HepG2 (cell line): ENCODE measurements around the gene DNLZ. TPM values are rescaled to one million over a fixed set of nuclear protein-coding genes. Genes with fewer than 3 reads are reported as not detected.
A peak's percentile ranks its signal among the peaks of the same experiment; 100 is the strongest.

ENCODE experiments used
- ARID2 ChIP-seq: sonication (generic); formaldehyde crosslinking; IDR thresholded peaks from 2 replicates; pipeline ENCODE4 v1.8.1; 2022; ENCODE audit warnings: mild to moderate bottlenecking, missing genetic modification reagents, borderline replicate concordance
- POGZ ChIP-seq: sonication (generic); formaldehyde crosslinking; IDR thresholded peaks from 2 replicates; pipeline ENCODE4 v1.4.0; 2020; ENCODE audit warnings: mild to moderate bottlenecking, missing genetic modification reagents
- PRPF4 ChIP-seq: fragments of 200-400 bp; formaldehyde crosslinking; IDR thresholded peaks from 2 replicates; pipeline ENCODE4 v1.6.1; 2016; ENCODE audit warnings: low read length, low read depth; ENCODE audit not compliant: poor library complexity, severe bottlenecking
- RXRB ChIP-seq: IDR thresholded peaks from 2 replicates; pipeline ENCODE4 v1.6.1; 2016; ENCODE audit warnings: borderline replicate concordance, missing genetic modification reagents, missing compliant biosample characterization
- SRSF4 ChIP-seq: fragments of 200-400 bp; formaldehyde crosslinking; IDR thresholded peaks from one replicate; pipeline ENCODE4 v1.6.1; 2018; ENCODE audit warnings: mild to moderate bottlenecking, low read depth, low read length, moderate library complexity; ENCODE audit not compliant: poor library complexity, severe bottlenecking
- SRY ChIP-seq: sonication (generic); formaldehyde crosslinking; IDR thresholded peaks from 2 replicates; pipeline ENCODE4 v1.8.0; 2022; ENCODE audit warnings: mild to moderate bottlenecking, missing genetic modification reagents
- SUZ12 ChIP-seq: fragments of 150-350 bp; IDR thresholded peaks from 2 replicates; pipeline ENCODE4 v1.6.1; 2014; ENCODE audit warnings: low read depth, low read length
- polyA plus RNA-seq, 8 experiments: library from polyadenylated mRNA; depleted of rRNA in 3 of 8; stranded (reverse) in 7 of 8; unstranded in 1 of 8; fragments of >200 nt; fragmentation: Illumina TruSeq in 4 of 8; extraction: Trizol in 4 of 8; gene quantifications; 2 replicates each; pipeline versions ENCODE4 v1.2.1 to v1.2.3, GENCODE V29; 2011 to 2016; ENCODE audit warnings: low read depth in 4 of 8, missing spikeins in 1 of 8, mixed read lengths in 1 of 8; ENCODE audit not compliant: insufficient read depth in 1 of 8
- total RNA-seq, 5 experiments: library from RNA; depleted of rRNA; stranded (reverse); fragments of >200 nt; fragmentation: Illumina TruSeq; extraction: Trizol; gene quantifications; 2 replicates each; pipeline ENCODE4 v1.2.3, GENCODE V29; 2016; ENCODE audit warnings: low read depth in 1 of 5
- TF ChIP-seq, protein P1 (sequence below): sonication (generic); formaldehyde crosslinking; IDR thresholded peaks from 2 replicates; pipeline ENCODE4 v1.4.0; 2020; ENCODE audit warnings: missing genetic modification reagents
- TF ChIP-seq, protein P2 (sequence below): sonication (generic); formaldehyde crosslinking; IDR thresholded peaks from 2 replicates; pipeline ENCODE4 v1.4.0; 2020; ENCODE audit warnings: missing genetic modification reagents, borderline replicate concordance
- TF ChIP-seq, protein P3 (sequence below): sonication (generic); formaldehyde crosslinking; IDR thresholded peaks from 2 replicates; pipeline ENCODE4 v1.4.0; 2020; ENCODE audit warnings: mild to moderate bottlenecking, missing genetic modification reagents
- TF ChIP-seq, protein P4 (sequence below): sonication (generic); formaldehyde crosslinking; IDR thresholded peaks from 2 replicates; pipeline ENCODE4 v1.8.1; 2023; ENCODE audit warnings: mild to moderate bottlenecking, inconsistent platforms, moderate library complexity, missing genetic modification reagents, borderline replicate concordance
- TF ChIP-seq, protein P5 (sequence below): sonication (generic); formaldehyde crosslinking; conservative IDR thresholded peaks from 2 replicates; pipeline ENCODE4 v1.4.0; 2020; ENCODE audit warnings: missing genetic modification reagents
- TF ChIP-seq, protein P6 (sequence below): sonication (generic); formaldehyde crosslinking; IDR thresholded peaks from 2 replicates; pipeline ENCODE4 v1.5.0; 2020; ENCODE audit warnings: missing genetic modification reagents, mild to moderate bottlenecking, borderline replicate concordance

DNLZ gene
- total and polyA plus RNA-seq, 2 of the 13 experiments (the other 11 are each of a cell fraction or from before 2014, with no cell fraction given): 3.4 to 8.0 TPM

DNA sequence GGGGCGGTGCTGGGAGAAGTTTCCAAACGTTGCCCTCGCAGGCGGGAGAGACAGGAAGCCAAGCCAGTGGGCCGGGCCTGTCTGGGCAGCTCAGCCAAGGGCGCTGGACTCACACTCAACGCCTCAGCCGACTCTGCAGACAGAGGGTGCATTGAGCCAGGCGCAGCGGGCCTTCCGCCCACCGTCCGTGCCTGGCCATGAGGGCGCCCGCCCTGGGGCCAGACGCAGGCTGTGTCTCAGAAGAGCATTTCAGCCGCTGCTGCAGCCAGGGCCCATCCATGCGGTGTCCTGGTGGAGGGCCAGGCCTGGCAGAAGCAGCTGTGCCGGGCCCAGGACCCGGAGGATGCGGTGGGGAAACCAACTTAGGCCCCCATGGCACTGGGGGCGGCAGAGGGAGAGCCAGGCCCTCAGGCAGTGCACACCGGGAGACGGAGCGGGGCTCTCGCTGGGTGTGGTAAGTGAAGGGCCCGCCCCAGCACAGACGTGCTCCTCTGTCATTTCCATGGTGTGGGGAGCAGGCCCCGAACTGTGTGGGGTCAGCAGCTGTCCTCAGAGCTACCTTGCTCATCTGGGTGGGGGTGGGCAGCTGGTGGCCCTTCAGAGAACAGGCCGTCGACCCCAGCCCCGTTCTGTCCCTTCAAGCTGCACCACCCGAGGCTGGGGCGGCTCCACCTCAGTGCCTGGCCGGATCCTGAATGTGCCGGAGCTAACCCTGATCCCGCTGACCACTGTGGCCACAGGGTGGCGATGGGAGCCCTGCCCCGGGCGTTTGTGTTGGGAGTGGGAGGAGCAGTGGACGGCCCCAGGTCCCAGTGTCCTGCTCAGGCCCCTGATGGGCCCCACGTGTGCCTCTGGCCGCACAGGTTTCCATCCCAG, 18.0 kb downstream of the DNLZ start (continued):
- TF ChIP-seq, protein P1, sequence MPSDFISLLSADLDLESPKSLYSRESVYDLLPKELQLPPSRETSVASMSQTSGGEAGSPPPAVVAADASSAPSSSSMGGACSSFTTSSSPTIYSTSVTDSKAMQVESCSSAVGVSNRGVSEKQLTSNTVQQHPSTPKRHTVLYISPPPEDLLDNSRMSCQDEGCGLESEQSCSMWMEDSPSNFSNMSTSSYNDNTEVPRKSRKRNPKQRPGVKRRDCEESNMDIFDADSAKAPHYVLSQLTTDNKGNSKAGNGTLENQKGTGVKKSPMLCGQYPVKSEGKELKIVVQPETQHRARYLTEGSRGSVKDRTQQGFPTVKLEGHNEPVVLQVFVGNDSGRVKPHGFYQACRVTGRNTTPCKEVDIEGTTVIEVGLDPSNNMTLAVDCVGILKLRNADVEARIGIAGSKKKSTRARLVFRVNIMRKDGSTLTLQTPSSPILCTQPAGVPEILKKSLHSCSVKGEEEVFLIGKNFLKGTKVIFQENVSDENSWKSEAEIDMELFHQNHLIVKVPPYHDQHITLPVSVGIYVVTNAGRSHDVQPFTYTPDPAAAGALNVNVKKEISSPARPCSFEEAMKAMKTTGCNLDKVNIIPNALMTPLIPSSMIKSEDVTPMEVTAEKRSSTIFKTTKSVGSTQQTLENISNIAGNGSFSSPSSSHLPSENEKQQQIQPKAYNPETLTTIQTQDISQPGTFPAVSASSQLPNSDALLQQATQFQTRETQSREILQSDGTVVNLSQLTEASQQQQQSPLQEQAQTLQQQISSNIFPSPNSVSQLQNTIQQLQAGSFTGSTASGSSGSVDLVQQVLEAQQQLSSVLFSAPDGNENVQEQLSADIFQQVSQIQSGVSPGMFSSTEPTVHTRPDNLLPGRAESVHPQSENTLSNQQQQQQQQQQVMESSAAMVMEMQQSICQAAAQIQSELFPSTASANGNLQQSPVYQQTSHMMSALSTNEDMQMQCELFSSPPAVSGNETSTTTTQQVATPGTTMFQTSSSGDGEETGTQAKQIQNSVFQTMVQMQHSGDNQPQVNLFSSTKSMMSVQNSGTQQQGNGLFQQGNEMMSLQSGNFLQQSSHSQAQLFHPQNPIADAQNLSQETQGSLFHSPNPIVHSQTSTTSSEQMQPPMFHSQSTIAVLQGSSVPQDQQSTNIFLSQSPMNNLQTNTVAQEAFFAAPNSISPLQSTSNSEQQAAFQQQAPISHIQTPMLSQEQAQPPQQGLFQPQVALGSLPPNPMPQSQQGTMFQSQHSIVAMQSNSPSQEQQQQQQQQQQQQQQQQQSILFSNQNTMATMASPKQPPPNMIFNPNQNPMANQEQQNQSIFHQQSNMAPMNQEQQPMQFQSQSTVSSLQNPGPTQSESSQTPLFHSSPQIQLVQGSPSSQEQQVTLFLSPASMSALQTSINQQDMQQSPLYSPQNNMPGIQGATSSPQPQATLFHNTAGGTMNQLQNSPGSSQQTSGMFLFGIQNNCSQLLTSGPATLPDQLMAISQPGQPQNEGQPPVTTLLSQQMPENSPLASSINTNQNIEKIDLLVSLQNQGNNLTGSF (CRISPR knock-in tag): 0 out of 2 replicates have a peak, but pooled peaks have one; percentile 30
- TF ChIP-seq, protein P2, sequence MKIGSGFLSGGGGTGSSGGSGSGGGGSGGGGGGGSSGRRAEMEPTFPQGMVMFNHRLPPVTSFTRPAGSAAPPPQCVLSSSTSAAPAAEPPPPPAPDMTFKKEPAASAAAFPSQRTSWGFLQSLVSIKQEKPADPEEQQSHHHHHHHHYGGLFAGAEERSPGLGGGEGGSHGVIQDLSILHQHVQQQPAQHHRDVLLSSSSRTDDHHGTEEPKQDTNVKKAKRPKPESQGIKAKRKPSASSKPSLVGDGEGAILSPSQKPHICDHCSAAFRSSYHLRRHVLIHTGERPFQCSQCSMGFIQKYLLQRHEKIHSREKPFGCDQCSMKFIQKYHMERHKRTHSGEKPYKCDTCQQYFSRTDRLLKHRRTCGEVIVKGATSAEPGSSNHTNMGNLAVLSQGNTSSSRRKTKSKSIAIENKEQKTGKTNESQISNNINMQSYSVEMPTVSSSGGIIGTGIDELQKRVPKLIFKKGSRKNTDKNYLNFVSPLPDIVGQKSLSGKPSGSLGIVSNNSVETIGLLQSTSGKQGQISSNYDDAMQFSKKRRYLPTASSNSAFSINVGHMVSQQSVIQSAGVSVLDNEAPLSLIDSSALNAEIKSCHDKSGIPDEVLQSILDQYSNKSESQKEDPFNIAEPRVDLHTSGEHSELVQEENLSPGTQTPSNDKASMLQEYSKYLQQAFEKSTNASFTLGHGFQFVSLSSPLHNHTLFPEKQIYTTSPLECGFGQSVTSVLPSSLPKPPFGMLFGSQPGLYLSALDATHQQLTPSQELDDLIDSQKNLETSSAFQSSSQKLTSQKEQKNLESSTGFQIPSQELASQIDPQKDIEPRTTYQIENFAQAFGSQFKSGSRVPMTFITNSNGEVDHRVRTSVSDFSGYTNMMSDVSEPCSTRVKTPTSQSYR (CRISPR knock-in tag): no peak
- TF ChIP-seq, protein P3, sequence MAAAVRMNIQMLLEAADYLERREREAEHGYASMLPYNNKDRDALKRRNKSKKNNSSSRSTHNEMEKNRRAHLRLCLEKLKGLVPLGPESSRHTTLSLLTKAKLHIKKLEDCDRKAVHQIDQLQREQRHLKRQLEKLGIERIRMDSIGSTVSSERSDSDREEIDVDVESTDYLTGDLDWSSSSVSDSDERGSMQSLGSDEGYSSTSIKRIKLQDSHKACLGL (CRISPR knock-in tag): peak; percentile 85; the same call in 1 of the 2 replicates
- TF ChIP-seq POGZ (peak; percentile 37; the same call in 1 of the 2 replicates), SRY (CRISPR knock-in tag) (no peak; the same call in 1 of the 2 replicates), ARID2 (no peak), SUZ12 (no peak), PRPF4 (no peak), SRSF4 (no peak), RXRB (CRISPR knock-in tag) (peak; percentile 46)
- TF ChIP-seq, protein P4, sequence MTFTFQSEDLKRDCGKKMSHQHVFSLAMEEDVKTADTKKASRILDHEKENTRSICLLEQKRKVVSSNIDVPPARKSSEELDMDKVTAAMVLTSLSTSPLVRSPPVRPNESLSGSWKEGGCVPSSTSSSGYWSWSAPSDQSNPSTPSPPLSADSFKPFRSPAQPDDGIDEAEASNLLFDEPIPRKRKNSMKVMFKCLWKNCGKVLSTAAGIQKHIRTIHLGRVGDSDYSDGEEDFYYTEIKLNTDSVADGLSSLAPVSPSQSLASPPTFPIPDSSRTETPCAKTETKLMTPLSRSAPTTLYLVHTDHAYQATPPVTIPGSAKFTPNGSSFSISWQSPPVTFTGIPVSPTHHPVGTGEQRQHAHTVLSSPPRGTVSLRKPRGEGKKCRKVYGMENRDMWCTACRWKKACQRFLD (CRISPR knock-in tag): no peak
- TF ChIP-seq, protein P5, sequence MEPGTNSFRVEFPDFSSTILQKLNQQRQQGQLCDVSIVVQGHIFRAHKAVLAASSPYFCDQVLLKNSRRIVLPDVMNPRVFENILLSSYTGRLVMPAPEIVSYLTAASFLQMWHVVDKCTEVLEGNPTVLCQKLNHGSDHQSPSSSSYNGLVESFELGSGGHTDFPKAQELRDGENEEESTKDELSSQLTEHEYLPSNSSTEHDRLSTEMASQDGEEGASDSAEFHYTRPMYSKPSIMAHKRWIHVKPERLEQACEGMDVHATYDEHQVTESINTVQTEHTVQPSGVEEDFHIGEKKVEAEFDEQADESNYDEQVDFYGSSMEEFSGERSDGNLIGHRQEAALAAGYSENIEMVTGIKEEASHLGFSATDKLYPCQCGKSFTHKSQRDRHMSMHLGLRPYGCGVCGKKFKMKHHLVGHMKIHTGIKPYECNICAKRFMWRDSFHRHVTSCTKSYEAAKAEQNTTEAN (CRISPR knock-in tag): peak; percentile 45; the same call in 1 of the 2 replicates
- TF ChIP-seq, protein P6, sequence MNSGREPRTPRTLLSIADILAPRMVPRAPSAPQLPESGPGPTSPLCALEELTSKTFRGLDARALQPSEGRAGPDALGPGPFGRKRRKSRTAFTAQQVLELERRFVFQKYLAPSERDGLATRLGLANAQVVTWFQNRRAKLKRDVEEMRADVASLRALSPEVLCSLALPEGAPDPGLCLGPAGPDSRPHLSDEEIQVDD (CRISPR knock-in tag): no peak
